ENCODE data around the gene HSP90AB1.

The HSP90AB1 gene

DNA sequence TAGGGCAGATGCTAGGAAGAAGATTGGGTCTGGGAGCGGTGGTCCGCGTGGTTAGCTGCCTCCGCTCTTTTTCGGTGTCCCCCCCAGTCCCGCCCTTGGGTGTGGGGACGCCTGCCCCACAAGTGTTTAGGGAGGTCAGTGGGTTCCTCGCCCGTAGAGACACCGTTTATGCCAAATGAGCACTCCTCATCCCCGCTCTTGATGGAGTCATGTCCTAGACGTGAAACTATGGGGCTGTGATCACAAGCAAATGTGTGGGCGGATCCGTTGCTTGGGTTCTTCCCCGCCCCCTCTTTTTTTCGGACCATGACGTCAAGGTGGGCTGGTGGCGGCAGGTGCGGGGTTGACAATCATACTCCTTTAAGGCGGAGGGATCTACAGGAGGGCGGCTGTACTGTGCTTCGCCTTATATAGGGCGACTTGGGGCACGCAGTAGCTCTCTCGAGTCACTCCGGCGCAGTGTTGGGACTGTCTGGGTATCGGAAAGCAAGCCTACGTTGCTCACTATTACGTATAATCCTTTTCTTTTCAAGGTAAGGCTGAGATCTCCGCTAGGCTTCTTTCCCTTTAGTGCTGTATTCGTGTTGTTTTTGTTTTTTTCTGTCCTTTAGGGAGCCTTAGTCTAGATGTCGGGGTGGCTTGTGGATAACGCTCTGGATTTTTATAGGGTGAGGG, at the start of gene HSP90AB1:
Gene HSP90AB1 (plus strand): TSS at position 439 of the 675 bp plus-strand sequence. CDS start 1,529 bp downstream, outside the sequence.
- peak; percentile 99 for DNase-seq

- DNase-seq = no peak
These were observed 48.2 kb upstream of the HSP90AB1 start for GRCh38 chr6:44198684-44199083.

GRCh38 chr6:44199883-44200282, 47.0 kb upstream of the HSP90AB1 start:
- no peak for DNase-seq

GRCh38 chr6:44201200-44201599, 45.7 kb upstream of the HSP90AB1 start:
- DNase-seq = no peak

DNA sequence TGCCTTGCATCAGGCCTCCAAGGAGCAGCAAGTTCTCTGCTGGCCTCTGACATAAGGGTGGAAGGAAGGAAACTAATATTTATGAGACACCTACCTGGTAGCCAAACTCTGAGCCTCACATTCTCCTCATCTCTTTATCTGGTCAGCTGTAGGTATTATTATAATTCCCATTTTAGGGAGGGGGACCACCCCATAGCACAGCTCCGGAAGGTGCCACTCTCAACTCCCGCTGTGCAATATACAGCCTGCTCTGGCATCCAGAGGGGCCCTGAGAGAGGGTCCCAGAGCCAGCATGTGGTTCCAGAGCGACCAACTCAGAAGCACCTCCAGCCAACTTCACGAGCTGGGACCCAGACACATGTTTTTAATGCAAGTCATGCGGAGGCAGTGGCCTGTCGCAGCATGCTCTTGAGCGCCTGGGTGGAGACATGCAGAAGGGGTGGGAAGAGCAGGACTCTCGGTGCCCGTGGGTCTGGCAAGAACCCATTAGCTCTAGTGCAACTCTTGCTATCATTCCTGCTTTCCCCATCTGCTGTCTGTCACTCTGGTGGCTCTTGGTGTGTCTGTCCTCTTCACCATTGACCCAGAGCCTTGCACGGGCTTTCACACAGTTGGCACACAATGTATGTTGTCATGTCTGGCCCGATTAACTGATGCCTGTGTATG, 45.1 kb upstream of the HSP90AB1 start:
- no peak for DNase-seq

- no peak for DNase-seq
These were observed 44.4 kb upstream of the HSP90AB1 start for GRCh38 chr6:44202332-44202971.

DNA sequence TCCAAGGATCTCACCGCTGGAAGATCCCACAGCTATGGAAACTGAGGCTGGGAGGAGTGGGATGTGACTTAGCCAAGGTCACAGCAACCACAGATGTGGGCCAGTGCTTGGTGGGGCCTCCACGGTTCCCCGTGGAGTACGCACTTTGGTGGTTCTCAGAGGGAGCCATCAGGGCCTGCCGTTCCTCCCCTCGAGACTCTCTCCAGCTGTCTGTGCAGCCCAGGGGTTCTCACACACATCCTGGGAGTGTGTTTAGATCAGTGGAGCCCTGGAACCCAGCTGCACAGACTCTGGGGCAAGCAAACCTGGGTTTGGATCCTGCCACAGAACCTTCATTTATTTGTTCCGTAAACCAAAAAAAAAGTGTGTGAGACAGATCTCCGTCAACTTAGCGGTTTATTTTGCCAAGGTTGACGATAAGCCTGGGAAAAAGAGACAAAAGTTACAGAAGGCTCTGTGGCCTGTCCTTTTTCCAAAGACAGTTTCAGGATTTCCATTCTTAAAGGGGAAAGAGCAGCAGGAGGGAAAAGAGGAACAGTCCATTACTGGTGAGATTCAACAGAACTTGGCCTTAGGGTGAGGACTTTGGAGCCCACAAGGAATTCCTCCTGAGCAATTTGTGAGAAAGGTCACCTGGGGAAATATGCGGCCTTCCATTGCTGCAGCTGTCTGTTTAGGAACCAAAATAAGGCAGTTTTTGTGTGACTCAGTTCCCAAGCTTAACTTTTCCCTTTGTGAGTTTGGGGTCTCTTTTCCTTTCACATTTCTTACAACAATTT, 43.7 kb upstream of the HSP90AB1 start:
- DNase-seq = no peak

DNA sequence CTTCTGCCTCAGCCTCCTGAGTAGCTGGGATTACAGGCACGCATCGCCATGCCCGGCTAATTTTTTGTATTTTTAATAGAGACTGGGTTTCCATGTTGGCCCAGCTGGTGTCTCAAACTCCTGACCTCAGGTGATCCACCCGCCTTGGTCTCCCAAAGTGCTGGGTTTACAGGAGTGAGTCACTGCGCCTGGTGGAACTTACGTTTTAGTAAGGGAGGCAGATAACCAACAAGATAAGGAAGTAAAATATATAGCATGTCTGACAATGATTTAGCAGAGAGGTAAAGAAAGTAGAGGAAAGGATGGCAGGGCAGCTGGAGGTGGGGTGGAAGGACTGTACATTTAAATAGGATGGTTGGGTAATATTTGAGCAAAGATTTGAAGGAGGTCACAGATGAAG, 42.9 kb upstream of the HSP90AB1 start:
- DNase-seq = no peak

GRCh38 chr6:44207966-44208365, 38.9 kb upstream of the HSP90AB1 start:
- DNase-seq = no peak

DNA sequence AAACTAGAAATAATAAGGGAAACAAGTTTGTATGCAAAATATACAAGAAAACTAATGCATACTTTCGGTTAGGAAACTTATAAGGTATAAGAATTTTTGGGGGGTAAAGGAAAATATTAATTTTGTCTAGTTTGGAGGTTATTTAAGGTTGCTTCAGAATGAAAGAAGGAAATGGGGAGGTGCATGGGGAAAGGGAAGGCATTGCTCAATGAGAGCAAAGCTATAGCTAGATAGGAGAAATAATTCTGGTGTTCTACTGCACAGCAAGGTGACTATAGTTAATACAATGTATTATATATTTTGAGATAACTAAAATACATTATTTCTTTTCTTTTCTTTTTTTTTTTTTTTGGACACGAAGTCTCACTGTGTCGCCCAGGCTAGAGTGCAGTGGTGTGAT, 35.6 kb upstream of the HSP90AB1 start:
- no peak for DNase-seq

DNA sequence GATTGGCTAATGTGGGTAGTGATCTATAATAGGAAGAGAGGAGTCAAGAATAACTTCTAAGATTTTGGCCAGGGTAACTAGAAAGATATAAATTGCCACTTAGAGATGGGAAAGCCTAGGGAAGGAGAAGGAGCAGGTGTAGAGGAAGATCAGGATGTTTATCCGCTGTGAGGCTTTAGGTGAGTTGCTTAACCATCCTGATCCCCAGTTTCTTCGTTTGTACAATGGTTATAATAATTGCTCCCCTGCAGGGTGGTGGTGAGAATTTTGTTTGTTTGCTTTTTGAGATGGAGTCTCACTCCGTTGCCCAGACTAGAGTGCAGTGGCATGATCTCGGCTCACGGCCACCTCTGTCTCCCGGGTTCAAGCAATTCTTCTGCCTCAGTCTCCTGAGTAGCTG, 32.6 kb upstream of the HSP90AB1 start:
- DNase-seq = no peak

- DNase-seq = no peak
These were observed 30.1 kb upstream of the HSP90AB1 start, which contains the start of gene MYMX for GRCh38 chr6:44216677-44217331. Gene MYMX (plus strand): TSS chr6:44216926. CDS start chr6:44217472, 546 bp downstream.

- no peak for DNase-seq
These were observed 29.4 kb upstream of the HSP90AB1 start for GRCh38 chr6:44217332-44218143.

DNA sequence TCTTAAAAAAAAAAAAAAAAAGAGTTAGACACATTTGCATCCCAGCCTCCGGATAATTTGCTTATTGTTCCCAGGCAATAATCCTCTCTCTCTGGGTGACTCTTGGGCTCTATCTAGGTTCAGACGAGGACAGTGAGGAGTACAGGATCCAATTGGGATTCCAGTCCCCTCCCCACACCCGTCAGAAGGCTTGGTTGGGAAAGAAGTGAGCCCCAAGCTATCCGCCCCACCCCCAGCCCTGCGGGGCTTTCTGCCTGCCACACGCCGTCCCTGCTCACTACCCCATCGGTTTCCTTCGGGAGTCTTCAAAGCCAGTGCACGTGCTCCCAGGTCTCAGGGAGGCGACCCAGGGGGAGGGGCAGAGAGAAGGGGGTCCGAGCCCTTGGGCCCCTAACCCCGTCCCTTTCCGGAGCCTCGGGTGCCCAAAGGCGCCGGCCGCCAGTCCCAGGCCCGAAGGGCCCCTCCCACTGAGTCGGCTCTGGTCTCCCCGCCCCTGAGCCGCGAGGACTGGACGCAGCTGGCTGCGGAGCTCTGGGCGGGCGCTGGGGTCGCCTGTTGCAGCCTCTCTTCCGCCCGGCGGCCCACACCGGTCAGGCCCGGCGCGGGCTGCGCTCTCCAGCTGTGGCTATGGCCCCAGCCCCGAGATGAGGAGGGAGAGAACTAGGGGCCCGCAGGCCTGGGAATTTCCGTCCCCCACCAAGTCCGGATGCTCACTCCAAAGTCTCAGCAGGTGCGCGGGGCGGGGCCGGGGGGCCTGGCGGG, 27.7 kb upstream of the HSP90AB1 start:
- DNase-seq = peak in 1 of 2 donors; percentile 27

- DNase-seq = no peak
These were observed 26.8 kb upstream of the HSP90AB1 start for GRCh38 chr6:44219815-44220784.

DNA sequence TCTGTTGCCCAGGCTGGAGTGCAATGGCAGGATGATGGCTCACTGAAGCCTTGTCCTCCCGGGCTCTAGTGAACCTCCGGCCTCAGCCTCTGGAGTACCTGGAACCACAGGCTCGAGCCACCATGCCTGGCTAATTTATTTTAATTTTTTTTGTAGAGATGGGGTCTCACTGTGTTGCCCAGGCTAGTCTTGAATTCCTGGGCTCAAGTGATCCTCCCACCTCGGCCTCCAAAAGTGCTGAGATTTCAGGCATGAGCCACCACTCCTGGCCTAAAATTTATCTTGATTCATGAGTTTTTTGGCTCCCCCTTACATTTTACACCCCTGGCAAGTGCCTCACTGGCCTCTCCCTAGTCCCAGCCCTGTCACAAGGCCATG, 26.0 kb upstream of the HSP90AB1 start:
- no peak for DNase-seq

GRCh38 chr6:44221291-44221960, 25.5 kb upstream of the HSP90AB1 start:
- DNase-seq = peak; percentile 79 to 82

GRCh38 chr6:44221961-44222335, 25.0 kb upstream of the HSP90AB1 start:
- DNase-seq = no peak

All from CD4-positive, alpha-beta T cell treated with Interleukin-4 for 1 hour (primary cell).